ENCODE measurements around the gene UBQLN4.

The UBQLN4 gene

DNA sequence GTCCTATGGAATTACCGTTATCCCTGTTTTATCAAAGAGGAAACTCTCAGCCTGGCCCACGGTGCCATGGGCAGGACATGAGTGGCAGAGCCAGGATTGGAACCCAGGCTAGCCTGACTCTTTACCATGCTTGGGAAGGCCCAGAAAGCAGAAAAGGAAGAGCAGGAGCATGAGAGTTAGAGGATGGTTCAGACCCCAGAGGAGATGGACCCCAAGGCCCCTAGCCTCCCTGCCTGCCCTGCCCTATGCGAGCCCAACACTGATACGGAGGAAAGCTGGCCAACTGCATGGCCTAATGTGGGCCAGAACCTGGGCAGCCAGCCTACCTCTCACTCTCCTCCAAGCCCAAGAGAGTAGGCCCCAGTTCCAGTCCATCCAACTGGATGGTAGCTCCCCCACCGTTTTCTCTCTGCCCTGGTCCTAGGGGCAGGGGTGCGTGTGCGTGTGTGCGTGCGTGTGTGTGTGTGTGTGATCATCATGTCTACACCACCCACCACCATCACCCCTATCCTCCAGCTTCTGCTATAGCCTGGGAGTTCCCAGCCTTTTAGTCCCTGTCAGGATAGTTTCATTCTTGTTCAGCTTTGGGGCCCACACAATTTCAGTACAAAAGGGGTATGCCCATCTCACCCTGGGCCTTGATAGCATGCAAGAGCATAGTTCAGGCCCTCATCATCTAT, 44.0 kb upstream of the UBQLN4 start (continued):
- TF ChIP-seq MZF1 (tag by site-specific recombination; IDR thresholded peaks at IDR 0.05; ENCODE audit: borderline replicate concordance) (no peak), ZNF624 (tag by site-specific recombination; IDR thresholded peaks at IDR 0.05) (no peak), ZEB2 (tag by site-specific recombination; IDR thresholded peaks at IDR 0.05) (no peak)

DNA sequence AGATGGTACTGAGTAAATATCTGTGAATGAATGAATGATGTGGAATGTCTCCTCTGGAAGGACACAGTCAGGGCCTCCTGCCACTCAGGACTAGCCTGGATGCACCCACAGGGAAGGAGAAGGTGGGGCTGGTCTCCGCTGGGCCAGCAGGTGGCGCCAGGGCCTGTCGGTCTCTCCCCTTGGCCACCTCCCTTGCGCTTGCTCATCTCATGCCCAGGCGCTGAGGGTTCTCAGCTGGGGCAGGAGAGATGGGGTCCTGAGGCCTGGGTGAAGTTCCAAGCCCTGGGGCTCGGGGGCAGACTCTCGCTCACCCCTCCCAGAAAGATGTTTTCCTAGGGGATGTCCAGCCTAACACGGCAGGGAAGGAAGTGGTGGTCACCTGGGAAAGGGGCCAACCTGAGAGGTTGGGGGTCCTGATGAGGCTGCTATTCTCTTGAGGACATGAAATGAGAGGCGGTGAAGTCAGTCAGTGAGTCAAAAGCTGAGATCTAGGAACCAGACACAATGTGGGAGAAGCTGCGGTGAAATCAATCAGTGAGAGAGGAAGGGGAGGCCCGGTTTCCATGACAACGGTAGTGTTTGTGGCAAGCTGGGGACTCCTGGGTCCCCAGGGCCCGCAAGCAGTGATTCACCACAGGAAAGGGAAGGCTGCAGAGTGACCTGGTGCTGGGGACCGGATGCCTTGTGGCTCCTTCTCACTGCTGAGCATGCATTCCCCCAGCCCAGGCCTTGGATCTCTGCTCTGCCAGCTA, 43.2 kb upstream of the UBQLN4 start:
- H3K4me1 ChIP-seq (ENCODE audit: control insufficient read depth, insufficient read depth, low read length), result no peaks in the 10 kb centered on the region
- H3K9me3 ChIP-seq (ENCODE audit: control insufficient read depth, insufficient read depth, low read depth, low read length), result no peaks in the 10 kb centered on the region
- POLR2A ChIA-PET, result interaction anchor here (1.7 to 2.6 kb wide), 3 partner anchors 18 to 116 kb away, joined by 6 to 16 read pairs (median 9); partner anchors contain the start of genes LMNA and PMF1
- peaks cover 0 to 4% of the 10 kb centered on the region in 2 experiments; a peak in 2 of 3 replicates for H3K36me3 ChIP-seq (ENCODE audit: control insufficient read depth in 2 of 2, insufficient read depth in 1 of 2, low read length in 2 of 2)
- H3K27ac ChIP-seq (ENCODE audit: extremely low read depth, low read depth, low read length), result no peak overlapping the region
- H3K4me3 ChIP-seq (ENCODE audit: low read depth, low read length), result no peak overlapping the region
- CTCF ChIA-PET, result interaction anchor here (0.5 to 22.5 kb wide), 31 partner anchors 9 to 742 kb away, joined by 3 to 1029 read pairs (median 4); partner anchors contain the start of genes LMNA and PAQR6
- TF ChIP-seq GLIS2 (tag by site-specific recombination; IDR thresholded peaks at IDR 0.05) (no peak), ZNF701 (tag by site-specific recombination; IDR thresholded peaks at IDR 0.05) (no peak), ZNF324 (tag by site-specific recombination; IDR thresholded peaks at IDR 0.05) (no peak), ZSCAN16 (tag by site-specific recombination; IDR thresholded peaks at IDR 0.05) (no peak), ZNF600 (tag by site-specific recombination; IDR thresholded peaks at IDR 0.05) (no peak), ZNF571 (tag by site-specific recombination; IDR thresholded peaks at IDR 0.05) (no peak), ZNF560 (tag by site-specific recombination; IDR thresholded peaks at IDR 0.05; ENCODE audit: borderline replicate concordance) (no peak), ZNF548 (tag by site-specific recombination; IDR thresholded peaks at IDR 0.05) (no peak), ZBTB17 (tag by site-specific recombination; IDR thresholded peaks at IDR 0.05) (0 out of 2 replicates have a peak, but pooled peaks have one; percentile 20), ZNF19 (tag by site-specific recombination; IDR thresholded peaks at IDR 0.05; ENCODE audit: low read depth) (no peak), ZNF529 (tag by site-specific recombination; IDR thresholded peaks at IDR 0.05; ENCODE audit: insufficient replicate concordance) (no peak), KLF10 (tag by site-specific recombination; IDR thresholded peaks at IDR 0.05) (no peak), ZNF391 (tag by site-specific recombination; IDR thresholded peaks at IDR 0.05; ENCODE audit: borderline replicate concordance, low read depth) (peak; percentile 56; the same call in 1 of the 2 replicates), ZFP41 (tag by site-specific recombination; IDR thresholded peaks at IDR 0.05; ENCODE audit: borderline replicate concordance) (no peak), ZNF202 (tag by site-specific recombination; IDR thresholded peaks at IDR 0.05; ENCODE audit: borderline replicate concordance) (no peak), ZEB2 (tag by site-specific recombination; IDR thresholded peaks at IDR 0.05) (0 out of 2 replicates have a peak, but pooled peaks have one; percentile 39), ZNF121 (tag by site-specific recombination; IDR thresholded peaks at IDR 0.05) (no peak), FEZF1 (tag by site-specific recombination; IDR thresholded peaks at IDR 0.05) (peak; percentile 76), ZNF837 (tag by site-specific recombination; IDR thresholded peaks at IDR 0.05) (no peak), ZNF114 (tag by site-specific recombination; IDR thresholded peaks at IDR 0.05) (no peak), ZNF366 (tag by site-specific recombination; conservative IDR thresholded peaks at IDR 0.05) (no peak)
- TF ChIP-seq, protein P1, sequence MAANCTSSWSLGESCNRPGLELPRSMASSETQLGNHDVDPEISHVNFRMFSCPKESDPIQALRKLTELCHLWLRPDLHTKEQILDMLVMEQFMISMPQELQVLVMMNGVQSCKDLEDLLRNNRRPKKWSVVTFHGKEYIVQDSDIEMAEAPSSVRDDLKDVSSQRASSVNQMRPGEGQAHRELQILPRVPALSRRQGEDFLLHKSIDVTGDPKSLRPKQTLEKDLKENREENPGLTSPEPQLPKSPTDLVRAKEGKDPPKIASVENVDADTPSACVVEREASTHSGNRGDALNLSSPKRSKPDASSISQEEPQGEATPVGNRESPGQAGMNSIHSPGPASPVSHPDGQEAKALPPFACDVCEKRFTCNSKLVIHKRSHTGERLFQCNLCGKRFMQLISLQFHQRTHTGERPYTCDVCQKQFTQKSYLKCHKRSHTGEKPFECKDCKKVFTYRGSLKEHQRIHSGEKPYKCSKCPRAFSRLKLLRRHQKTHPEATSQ (tag by site-specific recombination; IDR thresholded peaks at IDR 0.05), result no peak
- TF ChIP-seq, protein P2, sequence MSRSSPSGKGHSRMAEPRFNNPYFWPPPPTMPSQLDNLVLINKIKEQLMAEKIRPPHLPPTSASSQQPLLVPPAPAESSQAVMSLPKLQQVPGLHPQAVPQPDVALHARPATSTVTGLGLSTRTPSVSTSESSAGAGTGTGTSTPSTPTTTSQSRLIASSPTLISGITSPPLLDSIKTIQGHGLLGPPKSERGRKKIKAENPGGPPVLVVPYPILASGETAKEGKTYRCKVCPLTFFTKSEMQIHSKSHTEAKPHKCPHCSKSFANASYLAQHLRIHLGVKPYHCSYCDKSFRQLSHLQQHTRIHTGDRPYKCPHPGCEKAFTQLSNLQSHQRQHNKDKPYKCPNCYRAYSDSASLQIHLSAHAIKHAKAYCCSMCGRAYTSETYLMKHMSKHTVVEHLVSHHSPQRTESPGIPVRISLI (tag by site-specific recombination; IDR thresholded peaks at IDR 0.05), result no peak
- TF ChIP-seq, protein P3, sequence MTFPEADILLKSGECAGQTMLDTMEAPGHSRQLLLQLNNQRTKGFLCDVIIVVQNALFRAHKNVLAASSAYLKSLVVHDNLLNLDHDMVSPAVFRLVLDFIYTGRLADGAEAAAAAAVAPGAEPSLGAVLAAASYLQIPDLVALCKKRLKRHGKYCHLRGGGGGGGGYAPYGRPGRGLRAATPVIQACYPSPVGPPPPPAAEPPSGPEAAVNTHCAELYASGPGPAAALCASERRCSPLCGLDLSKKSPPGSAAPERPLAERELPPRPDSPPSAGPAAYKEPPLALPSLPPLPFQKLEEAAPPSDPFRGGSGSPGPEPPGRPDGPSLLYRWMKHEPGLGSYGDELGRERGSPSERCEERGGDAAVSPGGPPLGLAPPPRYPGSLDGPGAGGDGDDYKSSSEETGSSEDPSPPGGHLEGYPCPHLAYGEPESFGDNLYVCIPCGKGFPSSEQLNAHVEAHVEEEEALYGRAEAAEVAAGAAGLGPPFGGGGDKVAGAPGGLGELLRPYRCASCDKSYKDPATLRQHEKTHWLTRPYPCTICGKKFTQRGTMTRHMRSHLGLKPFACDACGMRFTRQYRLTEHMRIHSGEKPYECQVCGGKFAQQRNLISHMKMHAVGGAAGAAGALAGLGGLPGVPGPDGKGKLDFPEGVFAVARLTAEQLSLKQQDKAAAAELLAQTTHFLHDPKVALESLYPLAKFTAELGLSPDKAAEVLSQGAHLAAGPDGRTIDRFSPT (tag by site-specific recombination; IDR thresholded peaks at IDR 0.05), result peak; percentile 34; the same call in 1 of the 2 replicates
- TF ChIP-seq, protein P4, sequence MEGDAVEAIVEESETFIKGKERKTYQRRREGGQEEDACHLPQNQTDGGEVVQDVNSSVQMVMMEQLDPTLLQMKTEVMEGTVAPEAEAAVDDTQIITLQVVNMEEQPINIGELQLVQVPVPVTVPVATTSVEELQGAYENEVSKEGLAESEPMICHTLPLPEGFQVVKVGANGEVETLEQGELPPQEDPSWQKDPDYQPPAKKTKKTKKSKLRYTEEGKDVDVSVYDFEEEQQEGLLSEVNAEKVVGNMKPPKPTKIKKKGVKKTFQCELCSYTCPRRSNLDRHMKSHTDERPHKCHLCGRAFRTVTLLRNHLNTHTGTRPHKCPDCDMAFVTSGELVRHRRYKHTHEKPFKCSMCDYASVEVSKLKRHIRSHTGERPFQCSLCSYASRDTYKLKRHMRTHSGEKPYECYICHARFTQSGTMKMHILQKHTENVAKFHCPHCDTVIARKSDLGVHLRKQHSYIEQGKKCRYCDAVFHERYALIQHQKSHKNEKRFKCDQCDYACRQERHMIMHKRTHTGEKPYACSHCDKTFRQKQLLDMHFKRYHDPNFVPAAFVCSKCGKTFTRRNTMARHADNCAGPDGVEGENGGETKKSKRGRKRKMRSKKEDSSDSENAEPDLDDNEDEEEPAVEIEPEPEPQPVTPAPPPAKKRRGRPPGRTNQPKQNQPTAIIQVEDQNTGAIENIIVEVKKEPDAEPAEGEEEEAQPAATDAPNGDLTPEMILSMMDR (tag by site-specific recombination; IDR thresholded peaks at IDR 0.05), result peak; percentile 93
